K562 (cell line): ENCODE results near the gene MALAT1. TPM values are rescaled to one million over a fixed set of nuclear protein-coding genes. Genes with fewer than 3 reads are reported as not detected.

ENCODE experiments used
- POLR2AphosphoS2 ChIP-seq: IDR thresholded peaks from 2 replicates; pipeline ENCODE4 v1.6.1; 2012; ENCODE audit warnings: low read length, improper control_type of control experiment
- RUNX1 ChIP-seq: sonication (generic); IDR thresholded peaks from 2 replicates; pipeline ENCODE4 v1.6.1; 2016; ENCODE audit warnings: antibody characterized with exemption, low read depth
- SREBF2 ChIP-seq: sonication (generic); formaldehyde crosslinking; IDR thresholded peaks from 2 replicates; pipeline ENCODE4 v1.4.0; 2020; ENCODE audit warnings: mild to moderate bottlenecking, missing genetic modification reagents
- ZNF589 ChIP-seq: fragments of 200-800 bp; sonication (Bioruptor generic); IDR thresholded peaks from 2 replicates; pipeline ENCODE4 v1.6.1; 2016; ENCODE audit warnings: low read depth, missing genetic modification characterization, missing compliant biosample characterization
- polyA plus RNA-seq, 8 experiments: library from polyadenylated mRNA; depleted of rRNA in 4 of 8; stranded (reverse) in 5 of 8; unstranded in 3 of 8; fragments of >200 nt; fragmentation: Nextera tagmentation in 2 of 8; fragmentation: Illumina TruSeq in 1 of 8; extraction: Ambion mirVana in 2 of 8; extraction: Trizol in 1 of 8; gene quantifications; 2 replicates each; pipeline versions ENCODE4 v1.2.1 to v1.2.3, GENCODE V29; 2011 to 2014; ENCODE audit warnings: inconsistent platforms in 1 of 8, missing spikeins in 1 of 8
- total RNA-seq, 7 experiments: library from RNA; depleted of rRNA in 6 of 7; stranded (reverse); fragments of >200 nt in 6 of 7; fragmentation: Illumina TruSeq in 2 of 7; extraction: Trizol in 2 of 7; gene quantifications; 2 replicates each; pipeline versions ENCODE4 v1.2.1 to v1.2.3, GENCODE V29; 2011 to 2021; ENCODE audit warnings: low replicate concordance in 1 of 7
- TF ChIP-seq, protein P1 (sequence below), 2 experiments: fragments of 450-650 bp in 1 of 2; sonication (generic) in 1 of 2; formaldehyde crosslinking in 1 of 2; IDR thresholded peaks; 2 replicates each; pipeline versions ENCODE4 v1.7.1 to v1.9.0; 2016 to 2022; ENCODE audit warnings: inconsistent platforms in 1 of 2, mild to moderate bottlenecking in 1 of 2, missing genetic modification reagents in 1 of 2
- TF ChIP-seq, protein P2 (sequence below): fragments of 250-450 bp; sonication (Bioruptor Pico); IDR thresholded peaks from 2 replicates; pipeline ENCODE4 v1.5.0; 2021
- TF ChIP-seq, protein P3 (sequence below): sonication (generic); formaldehyde crosslinking; IDR thresholded peaks from 2 replicates; pipeline ENCODE4 v1.8.0; 2022; ENCODE audit warnings: mild to moderate bottlenecking, low read depth, missing genetic modification reagents
- TF ChIP-seq, protein P4 (sequence below): fragments of 450-650 bp; IDR thresholded peaks from 2 replicates; pipeline ENCODE4 v1.7.0; 2016; ENCODE audit warnings: borderline replicate concordance
- TF ChIP-seq, protein P5 (sequence below): sonication (generic); formaldehyde crosslinking; IDR thresholded peaks from 2 replicates; pipeline ENCODE4 v1.8.0; 2022; ENCODE audit warnings: missing genetic modification reagents, mild to moderate bottlenecking, borderline replicate concordance

The MALAT1 gene
- total and polyA plus RNA-seq, 9 of the 15 experiments (the other 6 are each of a cell fraction or from before 2014, with no cell fraction given): 363 to 8,715 (median 2,351) TPM

DNA sequence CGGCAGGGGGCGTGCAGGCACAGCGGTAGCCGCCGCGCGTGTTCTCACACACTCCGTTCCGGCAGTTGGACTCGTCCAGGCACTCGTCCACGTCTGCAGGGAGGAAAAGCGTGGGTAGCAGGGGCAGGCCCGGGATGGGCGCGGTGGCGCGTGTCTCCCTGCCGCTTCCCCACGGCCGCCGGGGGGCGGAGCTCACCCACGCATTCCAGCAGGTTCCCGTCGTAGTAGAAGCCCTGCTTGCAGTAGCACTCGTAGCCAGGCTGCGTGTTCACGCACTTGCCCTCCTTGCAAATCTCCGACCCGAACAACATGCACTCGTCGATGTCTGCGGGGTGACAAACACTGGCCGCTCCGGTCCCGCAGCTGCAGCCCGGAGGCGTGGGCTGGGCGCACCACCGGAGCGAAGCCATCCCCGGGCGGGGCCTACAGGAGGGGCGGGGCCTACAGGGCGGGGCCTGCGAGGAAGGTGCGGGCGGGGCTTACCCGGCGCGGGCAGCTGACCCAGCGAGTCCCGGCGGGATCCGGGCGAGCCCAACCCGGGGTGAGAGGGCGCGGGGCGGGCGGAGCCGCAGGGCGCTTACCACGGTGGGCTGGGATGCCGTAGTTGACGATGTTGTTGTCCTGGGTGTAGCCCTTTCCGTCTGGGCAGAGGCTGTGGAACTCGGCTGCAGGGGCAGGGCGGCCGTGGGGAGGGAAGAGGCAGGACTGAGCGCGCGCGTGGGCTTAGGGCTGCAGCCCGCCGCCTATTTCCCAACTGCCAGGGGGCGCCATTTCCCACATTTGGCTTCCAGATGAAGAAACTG, 41.6 kb downstream of the MALAT1 start (continued):
- TF ChIP-seq, protein P1, sequence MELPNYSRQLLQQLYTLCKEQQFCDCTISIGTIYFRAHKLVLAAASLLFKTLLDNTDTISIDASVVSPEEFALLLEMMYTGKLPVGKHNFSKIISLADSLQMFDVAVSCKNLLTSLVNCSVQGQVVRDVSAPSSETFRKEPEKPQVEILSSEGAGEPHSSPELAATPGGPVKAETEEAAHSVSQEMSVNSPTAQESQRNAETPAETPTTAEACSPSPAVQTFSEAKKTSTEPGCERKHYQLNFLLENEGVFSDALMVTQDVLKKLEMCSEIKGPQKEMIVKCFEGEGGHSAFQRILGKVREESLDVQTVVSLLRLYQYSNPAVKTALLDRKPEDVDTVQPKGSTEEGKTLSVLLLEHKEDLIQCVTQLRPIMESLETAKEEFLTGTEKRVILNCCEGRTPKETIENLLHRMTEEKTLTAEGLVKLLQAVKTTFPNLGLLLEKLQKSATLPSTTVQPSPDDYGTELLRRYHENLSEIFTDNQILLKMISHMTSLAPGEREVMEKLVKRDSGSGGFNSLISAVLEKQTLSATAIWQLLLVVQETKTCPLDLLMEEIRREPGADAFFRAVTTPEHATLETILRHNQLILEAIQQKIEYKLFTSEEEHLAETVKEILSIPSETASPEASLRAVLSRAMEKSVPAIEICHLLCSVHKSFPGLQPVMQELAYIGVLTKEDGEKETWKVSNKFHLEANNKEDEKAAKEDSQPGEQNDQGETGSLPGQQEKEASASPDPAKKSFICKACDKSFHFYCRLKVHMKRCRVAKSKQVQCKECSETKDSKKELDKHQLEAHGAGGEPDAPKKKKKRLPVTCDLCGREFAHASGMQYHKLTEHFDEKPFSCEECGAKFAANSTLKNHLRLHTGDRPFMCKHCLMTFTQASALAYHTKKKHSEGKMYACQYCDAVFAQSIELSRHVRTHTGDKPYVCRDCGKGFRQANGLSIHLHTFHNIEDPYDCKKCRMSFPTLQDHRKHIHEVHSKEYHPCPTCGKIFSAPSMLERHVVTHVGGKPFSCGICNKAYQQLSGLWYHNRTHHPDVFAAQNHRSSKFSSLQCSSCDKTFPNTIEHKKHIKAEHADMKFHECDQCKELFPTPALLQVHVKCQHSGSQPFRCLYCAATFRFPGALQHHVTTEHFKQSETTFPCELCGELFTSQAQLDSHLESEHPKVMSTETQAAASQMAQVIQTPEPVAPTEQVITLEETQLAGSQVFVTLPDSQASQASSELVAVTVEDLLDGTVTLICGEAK (IDR thresholded peaks at IDR 0.05): peak; percentile 71
- TF ChIP-seq, protein P1 (CRISPR knock-in tag; IDR thresholded peaks at IDR 0.05): no peak
- TF ChIP-seq RUNX1: no peak
- TF ChIP-seq SREBF2 (CRISPR knock-in tag): no peak
- TF ChIP-seq ZNF589: no peak
- TF ChIP-seq, protein P2, sequence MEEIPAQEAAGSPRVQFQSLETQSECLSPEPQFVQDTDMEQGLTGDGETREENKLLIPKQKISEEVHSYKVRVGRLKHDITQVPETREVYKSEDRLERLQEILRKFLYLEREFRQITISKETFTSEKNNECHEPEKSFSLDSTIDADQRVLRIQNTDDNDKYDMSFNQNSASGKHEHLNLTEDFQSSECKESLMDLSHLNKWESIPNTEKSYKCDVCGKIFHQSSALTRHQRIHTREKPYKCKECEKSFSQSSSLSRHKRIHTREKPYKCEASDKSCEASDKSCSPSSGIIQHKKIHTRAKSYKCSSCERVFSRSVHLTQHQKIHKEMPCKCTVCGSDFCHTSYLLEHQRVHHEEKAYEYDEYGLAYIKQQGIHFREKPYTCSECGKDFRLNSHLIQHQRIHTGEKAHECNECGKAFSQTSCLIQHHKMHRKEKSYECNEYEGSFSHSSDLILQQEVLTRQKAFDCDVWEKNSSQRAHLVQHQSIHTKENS (CRISPR knock-in tag): no peak
- TF ChIP-seq, protein P3, sequence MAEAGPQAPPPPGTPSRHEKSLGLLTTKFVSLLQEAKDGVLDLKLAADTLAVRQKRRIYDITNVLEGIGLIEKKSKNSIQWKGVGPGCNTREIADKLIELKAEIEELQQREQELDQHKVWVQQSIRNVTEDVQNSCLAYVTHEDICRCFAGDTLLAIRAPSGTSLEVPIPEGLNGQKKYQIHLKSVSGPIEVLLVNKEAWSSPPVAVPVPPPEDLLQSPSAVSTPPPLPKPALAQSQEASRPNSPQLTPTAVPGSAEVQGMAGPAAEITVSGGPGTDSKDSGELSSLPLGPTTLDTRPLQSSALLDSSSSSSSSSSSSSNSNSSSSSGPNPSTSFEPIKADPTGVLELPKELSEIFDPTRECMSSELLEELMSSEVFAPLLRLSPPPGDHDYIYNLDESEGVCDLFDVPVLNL: no peak
- TF ChIP-seq POLR2AphosphoS2: peak; percentile 85; the same call in 1 of the 2 replicates
- TF ChIP-seq, protein P4, sequence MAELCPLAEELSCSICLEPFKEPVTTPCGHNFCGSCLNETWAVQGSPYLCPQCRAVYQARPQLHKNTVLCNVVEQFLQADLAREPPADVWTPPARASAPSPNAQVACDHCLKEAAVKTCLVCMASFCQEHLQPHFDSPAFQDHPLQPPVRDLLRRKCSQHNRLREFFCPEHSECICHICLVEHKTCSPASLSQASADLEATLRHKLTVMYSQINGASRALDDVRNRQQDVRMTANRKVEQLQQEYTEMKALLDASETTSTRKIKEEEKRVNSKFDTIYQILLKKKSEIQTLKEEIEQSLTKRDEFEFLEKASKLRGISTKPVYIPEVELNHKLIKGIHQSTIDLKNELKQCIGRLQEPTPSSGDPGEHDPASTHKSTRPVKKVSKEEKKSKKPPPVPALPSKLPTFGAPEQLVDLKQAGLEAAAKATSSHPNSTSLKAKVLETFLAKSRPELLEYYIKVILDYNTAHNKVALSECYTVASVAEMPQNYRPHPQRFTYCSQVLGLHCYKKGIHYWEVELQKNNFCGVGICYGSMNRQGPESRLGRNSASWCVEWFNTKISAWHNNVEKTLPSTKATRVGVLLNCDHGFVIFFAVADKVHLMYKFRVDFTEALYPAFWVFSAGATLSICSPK: no peak
- TF ChIP-seq, protein P5, sequence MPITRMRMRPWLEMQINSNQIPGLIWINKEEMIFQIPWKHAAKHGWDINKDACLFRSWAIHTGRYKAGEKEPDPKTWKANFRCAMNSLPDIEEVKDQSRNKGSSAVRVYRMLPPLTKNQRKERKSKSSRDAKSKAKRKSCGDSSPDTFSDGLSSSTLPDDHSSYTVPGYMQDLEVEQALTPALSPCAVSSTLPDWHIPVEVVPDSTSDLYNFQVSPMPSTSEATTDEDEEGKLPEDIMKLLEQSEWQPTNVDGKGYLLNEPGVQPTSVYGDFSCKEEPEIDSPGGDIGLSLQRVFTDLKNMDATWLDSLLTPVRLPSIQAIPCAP (CRISPR knock-in tag): no peak
